ENCODE data around the gene PDILT.
"Not testable (repeated sequence)": the region's sequence is repeated elsewhere in the genome, so short reads cannot be mapped to it uniquely, and the experiment has no call there.

PDILT gene

DNA sequence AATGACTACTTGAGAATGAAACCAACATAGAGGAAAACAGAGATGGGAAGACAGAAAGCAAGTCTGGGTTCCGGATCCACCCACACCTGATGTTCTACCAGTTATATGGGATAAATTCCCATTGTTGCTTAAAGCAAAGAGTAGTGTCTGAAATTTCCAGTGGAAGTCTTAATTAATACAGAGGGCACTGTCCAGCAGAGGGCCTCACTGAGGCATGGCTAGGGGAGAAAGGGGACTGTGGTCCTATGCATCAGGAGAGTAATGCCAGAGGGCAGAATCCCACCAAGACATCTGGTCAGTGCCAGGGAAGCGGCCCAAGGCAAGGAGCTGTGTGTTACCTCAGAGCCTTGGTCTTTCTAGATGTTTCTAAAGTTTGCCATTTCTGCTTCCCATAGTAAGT, 44.5 kb downstream of the PDILT start:
- no peak for DNase-seq

DNA sequence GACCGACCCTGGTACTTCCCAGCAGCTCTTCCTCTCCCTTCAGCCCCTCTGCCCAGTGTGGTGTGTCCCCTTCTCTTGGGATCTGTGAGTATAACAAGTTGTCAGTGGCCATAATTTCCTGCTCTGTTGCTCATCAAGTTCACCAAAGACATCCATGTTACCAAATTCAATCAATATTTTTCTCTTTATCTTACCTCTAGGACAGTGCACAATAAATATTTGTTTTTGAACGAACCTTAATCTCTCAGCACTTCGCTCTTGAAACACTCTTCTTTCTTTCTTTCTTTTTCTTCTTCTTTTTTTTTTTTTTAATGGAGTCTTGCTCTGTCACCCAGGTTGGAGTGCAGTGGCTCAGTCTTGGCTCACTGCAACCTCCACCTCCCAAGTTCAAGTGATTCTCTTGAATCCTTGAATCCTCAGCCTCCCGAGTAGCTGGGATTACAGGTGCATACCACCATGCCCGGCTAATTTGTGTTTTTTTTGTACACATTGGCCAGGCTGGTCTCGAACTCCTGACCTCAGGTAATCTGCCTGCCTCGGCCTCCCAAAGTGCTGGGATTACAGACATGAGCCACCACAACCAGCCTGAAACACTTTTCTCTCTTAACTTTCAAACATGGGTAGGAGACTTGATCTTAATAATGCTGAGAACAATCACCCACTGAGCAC, 49.3 kb downstream of the PDILT start:
- DNase-seq, result no peak

DNA sequence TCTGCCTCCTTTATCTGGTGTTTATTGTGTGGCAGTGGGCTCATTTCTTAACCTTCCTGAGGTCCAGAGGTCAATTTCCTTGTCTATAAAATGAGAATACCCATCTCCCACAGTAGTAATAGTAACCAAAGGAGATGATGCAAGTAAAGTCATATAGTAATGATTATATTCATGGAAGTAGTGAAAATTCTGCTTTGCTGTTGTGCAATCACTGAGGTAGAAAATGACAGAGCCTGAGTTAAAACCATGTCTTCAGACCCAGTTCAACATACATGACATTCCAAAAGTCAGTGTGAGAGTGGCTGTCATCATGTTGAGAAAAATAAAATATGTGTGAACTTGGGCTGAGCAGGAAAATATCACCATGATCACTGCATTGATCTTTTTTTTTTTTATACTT, 51.2 kb downstream of the PDILT start:
- DNase-seq, result no peak

DNA sequence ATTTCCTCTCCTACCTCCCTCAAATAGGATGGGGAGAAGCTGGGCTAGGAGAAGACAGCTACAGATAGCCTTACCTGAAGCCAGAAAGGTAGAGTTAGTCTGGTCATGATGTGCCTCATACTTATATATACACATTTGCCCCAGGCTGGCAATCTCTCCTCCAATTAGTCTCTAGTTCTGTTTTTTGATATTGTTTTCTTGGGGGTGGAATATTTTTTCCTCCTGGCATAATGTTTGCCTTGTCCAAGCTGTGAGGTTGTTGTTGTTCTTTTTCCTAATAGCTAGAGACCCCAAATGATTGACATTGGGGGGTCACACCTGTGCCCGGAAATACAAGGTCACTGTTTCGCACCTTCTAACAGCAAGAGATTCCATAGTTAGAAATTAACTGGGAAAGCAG, 51.9 kb downstream of the PDILT start, which contains the start of gene UMOD:
Gene UMOD (minus strand): TSS at position 101 of the 400 bp plus-strand sequence. CDS start 1,978 bp downstream, outside the sequence.
- DNase-seq, result no peak

DNA sequence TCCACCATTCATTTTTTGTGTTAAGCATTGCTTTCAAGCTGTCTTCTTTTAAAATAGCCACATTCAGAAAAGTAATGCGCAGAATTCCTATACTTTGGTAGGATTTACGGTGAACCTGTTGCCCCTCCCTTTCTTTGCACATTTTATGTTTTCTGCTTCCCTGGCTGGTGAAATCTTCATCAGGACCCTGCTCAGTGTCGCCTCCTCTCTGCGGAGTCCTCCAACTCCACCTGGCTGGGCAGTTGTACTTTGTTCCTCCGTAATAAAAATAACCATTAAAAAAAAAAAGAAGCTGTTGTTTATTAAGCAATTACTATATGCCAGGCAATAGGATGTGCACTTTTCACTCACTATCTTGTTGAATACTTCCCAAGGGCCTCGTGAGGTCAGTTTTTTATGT, 54.9 kb downstream of the PDILT start:
- no peak for DNase-seq

DNA sequence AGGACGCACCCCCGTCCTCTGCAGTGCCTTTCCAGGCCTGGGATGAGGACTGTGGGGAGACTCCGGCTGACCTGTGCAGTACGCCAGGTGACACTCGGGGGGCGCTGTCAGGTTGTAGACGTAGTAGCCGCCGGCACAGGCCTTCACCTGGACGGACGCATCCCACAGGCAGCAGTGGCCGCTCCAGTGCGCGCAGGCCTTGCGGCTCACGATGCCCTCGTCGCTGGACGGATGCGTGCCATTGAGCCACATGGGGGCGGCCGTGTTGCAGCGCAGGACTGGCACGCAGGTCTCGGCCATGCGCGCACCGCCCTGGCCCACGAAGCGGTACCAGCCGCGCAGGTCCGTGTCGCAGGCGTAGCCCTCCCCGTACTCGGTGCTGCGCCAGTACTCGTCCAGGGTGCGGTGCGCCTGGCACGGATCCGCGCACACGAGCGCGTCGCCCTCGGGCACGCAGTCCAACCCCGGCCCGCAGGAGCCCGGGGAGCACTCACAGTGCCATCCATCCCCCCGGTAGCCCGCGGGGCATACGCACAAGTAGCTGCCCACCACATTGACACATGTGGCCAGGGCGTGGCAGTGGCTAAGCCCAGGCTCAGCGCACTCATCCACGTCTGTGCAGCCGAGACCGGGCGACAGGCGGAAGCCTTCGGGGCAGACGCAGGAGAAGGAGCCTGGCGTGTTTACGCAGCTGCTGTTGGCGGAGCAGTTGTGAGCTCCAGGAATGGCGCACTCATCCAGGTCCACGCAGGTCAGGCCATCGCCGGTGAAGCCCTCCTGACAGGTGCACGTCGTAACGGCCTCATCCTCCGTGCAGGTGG, 56.0 kb downstream of the PDILT start:
- DNase-seq, result no peak

DNA sequence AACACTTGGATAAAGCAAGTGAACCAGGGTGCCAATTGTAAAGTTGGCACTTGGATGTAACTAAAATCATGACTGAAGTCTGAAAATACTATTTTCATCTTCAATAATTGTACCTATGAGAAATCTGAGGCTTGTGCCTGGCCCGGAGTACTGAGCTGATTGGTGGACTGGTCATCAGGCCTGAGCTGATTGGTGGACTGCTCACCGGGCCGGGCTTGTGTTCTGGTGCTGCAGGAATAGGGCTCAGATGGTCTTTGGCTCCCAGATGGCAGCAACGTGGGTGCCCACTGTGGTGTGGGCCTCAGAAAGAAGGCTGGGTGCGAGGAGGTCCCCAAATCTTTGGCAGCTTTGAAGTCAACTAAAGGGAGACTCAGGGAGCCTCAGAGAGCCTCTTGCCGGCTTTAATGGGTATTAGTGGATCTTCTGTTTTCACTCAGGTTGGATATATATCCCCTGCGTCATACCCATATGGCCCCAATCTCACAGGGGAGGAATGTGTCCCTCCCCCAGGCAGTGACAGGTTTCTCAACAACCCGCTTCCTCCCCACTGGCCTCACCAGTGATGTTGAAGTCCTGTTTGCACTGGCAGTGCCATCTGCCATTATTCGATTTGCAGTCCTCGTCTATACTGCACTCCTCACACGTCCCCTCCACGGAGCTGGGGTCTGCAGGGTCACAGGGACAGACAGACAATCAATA, 56.7 kb downstream of the PDILT start:
- DNase-seq, result no peak

DNA sequence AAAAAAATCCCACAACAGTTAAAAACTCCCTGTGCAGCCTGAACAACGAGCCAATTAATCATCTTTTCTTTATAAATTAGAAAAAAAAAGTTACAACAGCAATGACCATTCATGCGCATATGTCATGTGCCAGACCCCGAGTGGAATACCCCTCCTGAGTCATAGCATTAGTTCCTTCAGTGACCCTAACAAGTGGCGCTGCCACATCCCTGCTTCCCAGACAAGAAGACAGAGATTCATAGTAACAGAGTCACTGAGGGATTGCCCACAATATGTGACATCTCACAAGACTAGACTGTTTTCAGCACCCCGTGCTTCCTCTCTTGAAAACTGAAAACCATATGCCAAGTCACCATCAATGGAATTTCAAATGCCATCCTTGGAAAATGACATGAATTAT, 59.9 kb downstream of the PDILT start:
- DNase-seq, result no peak

DNA sequence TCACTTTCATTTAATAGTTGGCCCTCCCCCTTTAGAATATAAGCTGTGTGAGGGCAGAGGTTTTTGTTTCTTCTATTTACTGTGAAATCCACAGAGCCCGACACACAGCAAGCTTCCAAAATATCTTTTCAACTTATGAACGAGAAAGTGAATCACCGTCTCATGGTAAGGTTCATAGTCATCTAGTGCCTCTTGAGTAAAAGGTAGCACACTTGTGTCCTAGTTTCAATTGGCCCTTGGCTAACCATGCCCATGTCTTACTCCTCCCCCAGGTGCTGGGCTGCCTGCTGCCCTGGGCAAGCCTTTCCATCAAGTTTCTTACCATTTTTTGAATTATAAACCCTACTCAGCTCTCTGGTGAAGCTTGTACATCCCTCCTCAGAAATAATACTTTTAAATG, 64.8 kb downstream of the PDILT start:
- DNase-seq, result no peak

DNA sequence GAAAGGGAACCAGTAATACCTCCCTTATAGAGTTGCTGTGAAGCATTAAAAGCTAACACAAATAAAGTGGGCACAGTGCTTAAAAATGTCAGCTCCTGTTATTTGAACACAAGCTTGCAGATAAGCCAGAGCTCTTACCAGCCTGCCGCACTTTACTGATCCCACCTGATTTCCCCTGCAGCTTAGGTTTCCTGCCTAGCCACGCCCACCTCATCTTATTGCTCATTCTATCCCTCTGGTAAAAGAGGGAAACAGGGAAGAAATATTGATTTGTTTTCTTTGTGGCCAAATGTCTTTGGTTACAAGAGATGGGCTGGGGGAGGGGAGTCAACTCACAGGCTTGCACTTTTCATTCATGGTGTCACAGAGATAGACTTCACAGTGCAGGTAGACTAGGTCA, 67.6 kb downstream of the PDILT start:
- no peak for DNase-seq

DNA sequence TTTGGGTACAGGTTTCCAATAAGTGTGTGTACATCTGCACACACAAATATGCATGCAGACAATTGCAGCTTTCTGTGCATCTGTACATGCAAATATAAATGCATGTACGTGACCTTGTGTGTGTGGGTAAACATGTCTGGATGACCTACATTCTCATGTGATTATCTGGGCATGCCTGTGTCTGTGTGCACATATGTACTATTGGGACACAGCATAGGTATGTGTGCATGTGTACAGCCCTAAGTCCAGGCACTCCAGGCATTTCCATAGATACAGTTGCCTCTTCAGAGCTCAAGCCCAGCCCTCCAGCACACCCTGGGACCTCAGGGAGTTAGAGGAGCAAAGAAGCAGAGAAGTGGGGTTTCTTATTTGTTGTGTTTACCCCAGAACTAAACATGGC, 70.1 kb downstream of the PDILT start:
- DNase-seq, result no peak

DNA sequence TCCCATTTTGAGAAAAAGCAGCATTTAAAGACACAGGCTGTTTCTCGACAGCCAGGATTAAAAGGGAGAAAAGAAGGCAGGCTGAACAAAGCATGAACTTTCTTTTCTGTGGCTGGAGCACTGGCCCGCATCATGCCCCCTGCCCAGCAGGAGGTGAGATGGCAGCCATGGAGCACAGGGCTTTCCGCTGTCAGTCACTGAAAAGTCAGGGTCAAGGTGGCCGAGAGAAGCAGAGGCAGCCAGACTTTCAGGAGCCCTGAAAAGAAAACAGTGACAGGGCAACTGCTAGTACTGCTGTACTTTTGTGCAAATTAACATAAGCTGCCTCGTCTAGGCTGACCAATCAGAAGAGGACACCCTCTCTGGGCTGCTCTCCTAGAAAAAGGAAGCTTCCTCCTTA, 71.4 kb downstream of the PDILT start:
- no peak for DNase-seq

DNA sequence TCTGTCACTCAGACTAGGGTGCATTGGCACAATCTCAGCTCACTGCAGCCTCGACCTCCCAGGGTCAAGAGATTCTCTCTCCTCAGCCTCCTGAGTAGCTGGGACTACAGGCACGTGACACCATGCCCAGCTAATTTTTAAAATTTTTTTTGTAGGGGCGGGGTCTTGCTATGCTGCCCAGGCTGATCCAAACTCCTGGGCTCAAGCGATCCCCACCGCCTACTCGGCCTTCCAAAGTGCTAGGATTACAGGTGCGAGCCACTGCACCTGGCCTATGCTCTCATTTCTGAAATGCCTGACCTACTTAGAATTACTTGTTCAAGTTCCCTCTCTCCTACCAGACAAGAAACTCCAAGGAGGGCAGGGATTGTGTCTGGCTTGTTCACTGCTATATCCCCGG, 72.1 kb downstream of the PDILT start:
- DNase-seq, result no peak

DNA sequence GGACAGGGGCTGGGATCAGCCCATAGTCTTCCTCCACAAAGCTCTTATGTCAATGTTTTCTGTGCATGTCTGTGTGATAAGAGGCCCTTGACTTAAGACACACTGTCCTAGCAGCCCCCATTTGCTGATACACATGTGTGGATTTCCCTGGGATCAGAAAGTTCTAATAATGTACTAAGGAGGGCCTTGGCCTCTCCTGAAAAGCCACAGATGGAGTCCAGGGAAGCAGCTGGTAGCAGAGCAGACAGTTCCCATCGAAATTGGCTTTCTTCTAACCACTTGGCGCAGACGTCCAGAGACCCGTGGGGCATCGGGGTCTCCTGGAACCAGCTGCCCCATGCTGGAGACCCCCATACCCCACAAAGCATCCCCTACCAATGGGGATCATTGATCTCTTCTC, 72.9 kb downstream of the PDILT start:
- no peak for DNase-seq

DNA sequence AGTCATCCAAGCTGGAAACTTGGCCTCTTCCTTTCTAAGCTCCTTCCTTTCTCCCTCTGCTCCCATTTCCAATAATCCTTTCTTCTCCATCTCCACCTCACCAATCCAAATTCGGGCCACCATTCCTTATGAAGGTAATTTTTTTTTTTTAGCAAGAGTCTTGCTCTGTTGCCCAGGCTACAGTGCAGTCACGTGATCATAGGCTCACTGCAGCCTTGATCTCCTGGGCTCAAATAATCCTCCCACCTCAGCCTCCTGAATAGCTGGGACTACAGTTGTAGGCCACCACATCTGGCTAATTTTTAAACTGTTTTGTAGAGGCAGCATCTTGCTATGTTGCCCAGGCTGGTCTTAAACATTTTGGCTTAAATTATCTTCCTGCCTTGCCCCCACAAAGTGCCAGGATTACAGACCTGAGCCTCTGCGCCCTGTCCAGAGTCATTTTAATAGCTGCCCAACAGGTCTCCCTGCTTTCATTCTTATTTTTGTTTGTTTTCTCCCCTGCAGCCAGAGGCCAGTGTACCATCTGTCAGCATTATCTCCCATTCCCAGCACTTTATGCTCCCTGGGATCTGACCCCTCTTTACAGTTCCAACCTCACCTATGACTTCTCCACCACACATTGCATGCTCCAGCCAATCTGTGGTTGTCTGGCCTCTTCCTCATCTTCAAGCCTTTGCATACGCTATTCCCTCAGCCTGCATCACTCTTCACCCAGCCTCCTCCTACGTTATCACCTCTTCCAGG, 75.0 kb downstream of the PDILT start:
- DNase-seq, result no peak

DNA sequence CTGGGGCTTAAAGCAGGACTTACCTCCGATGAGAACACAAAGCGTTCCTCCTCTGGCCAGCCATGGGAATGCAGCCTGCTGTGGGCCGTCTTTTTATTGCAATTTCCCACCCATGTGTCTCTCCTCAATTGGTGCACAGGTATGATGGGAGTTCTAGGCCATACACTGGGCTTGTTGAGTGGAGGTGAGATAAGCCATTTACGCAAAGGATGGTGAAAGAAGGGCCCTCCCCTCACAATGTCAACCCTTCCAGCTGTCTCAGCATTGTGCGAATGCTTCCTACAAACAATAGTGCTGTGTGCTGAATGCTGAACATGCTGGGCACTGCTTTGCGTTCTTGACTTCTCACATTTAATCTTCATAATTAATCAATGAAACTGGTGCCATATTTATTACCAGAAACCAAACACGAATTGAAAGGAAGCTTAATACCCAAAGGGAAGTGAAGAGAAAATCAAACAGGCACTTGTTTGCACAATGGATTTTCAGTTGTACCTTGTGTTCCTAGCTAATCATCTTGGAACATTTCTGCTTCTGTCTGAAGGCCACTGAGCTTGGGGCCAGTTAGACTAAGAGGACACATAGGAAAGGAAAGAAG, 77.0 kb downstream of the PDILT start, which contains the start of gene GP2:
Gene GP2 (minus strand): TSS at position 70 of the 598 bp plus-strand sequence. CDS start 1,082 bp downstream, outside the sequence.
- DNase-seq, result no peak

DNA sequence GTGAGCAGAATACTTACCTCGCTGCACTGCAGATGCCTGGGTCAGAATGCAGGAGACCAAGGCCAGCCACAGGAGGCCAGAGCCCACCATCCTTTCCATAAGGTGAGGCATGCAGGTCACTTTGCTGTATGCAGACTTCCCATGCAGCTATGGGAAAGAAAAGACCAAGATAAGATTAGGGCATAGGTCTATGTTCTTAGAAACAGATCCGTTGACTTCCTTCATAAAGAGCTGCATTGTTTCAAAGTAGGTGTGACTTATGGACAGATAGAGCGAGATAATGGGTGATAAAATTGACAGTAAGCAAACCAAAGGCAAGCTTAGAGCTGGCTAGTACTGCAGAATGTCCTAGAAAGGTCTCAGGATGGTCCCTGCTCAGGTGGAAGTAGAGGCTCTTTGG, 78.2 kb downstream of the PDILT start:
- DNase-seq, result no peak

DNA sequence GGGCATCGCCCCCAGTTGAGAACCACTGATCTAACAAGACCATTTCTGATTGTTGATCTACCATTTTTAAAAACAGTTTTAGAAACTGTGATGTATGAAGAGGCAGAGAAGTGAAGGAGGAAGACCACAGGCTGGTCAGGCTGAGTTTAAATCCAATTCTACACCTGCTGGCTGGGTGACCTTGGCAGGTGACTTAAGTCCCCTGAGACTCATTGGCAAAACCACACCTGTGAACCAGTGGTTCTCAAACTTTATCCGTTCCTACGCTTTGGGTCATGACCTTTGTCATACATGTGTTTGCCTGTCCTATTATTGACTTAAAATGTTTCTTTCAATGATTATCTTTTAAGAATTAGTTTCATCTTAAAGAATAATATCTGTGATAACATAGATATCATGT, 79.5 kb downstream of the PDILT start:
- DNase-seq, result no peak

DNA sequence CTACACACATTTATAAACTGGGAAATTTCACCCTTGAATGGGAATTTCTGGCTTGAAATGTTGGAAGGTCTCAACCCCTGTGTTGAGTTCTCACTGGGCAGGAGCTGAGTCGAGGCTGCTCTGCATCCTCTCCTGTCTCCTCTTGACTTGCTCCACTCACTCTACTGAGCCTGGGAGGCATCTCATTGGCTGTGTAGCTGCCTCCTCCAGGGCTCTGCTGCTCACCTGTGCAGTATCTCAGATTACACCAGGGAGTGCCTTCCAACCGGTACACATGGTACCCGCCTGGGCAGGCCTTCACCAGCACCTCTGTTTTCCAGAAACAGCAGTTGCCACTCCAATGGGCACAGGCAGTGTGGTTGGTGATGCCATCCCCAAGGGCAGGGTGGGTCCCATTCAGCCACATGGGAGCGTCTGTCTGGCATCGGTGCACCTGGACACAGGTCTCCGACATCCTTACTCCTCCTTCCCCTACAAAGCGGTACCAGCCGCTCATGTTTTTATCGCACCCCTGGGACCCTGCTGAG, 80.9 kb downstream of the PDILT start:
- peak; percentile 49 to 73 for DNase-seq

DNA sequence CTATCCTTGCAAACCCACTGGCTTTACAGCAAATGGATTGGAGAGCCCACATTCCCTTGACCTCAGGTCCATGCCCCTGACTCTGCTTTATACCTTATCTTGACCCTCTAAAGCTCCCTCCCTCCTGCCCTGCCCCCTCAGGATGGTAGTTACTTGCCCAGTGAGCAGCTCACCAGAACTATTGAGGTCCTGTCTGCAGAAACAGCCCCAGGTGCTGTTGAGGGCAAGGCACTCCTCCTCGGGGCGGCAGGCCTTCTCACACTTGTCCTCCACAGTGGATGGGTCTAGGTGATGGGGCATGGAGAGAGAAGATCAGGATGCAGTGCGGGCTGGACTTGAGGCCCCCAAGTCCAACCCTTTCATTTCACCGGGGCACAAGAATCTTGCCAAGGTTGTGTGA, 81.8 kb downstream of the PDILT start:
- DNase-seq, result no peak

DNA sequence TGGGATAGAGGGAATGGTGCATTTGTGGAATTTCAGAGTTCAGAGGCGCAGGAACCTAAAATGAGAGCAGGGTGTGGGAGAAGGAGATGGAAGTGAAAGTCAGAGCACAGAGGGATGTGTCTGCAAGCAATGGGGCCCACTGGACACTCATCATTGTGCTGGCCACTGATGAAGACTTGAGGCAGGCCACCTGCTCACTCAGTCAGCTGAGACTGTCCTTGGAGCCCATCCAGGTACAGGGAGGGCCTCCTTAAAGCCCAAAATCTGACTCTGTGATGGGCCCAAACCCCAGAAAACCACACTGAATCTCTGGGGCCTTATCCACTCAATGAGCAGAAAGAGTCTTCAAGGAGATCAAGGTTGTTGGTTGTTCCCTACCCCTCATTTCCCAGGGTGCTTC, 82.9 kb downstream of the PDILT start:
- no peak for DNase-seq

DNA sequence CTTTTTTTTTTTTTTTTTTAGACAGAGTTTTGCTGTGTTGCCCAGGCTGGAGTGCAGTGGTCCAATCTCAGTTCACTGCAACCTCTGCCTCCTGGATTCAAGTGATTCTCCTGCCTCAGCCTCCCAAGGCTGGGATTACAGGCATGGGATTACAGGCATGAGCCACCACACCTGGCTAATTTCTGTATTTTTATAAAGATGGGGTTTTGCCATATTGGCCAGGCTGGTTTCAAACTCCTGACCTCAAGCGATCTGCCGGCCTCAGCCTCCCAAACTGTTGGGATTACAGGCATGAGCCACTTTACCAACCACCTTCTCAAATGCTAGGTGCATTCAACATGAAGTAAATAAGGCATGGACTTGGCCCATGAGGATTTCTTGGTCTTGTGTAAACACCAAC, 83.5 kb downstream of the PDILT start:
- not testable (repeated sequence) for DNase-seq
